Measurements from ENCODE around the gene RRP9. TPM values are rescaled to one million over a fixed set of nuclear protein-coding genes. Genes with fewer than 3 reads are reported as not detected.
A peak's percentile ranks its signal among the peaks of the same experiment; 100 is the strongest.

RRP9 gene
- total RNA-seq, 1 experiment from 2014 or later, result 49.9 TPM

DNA sequence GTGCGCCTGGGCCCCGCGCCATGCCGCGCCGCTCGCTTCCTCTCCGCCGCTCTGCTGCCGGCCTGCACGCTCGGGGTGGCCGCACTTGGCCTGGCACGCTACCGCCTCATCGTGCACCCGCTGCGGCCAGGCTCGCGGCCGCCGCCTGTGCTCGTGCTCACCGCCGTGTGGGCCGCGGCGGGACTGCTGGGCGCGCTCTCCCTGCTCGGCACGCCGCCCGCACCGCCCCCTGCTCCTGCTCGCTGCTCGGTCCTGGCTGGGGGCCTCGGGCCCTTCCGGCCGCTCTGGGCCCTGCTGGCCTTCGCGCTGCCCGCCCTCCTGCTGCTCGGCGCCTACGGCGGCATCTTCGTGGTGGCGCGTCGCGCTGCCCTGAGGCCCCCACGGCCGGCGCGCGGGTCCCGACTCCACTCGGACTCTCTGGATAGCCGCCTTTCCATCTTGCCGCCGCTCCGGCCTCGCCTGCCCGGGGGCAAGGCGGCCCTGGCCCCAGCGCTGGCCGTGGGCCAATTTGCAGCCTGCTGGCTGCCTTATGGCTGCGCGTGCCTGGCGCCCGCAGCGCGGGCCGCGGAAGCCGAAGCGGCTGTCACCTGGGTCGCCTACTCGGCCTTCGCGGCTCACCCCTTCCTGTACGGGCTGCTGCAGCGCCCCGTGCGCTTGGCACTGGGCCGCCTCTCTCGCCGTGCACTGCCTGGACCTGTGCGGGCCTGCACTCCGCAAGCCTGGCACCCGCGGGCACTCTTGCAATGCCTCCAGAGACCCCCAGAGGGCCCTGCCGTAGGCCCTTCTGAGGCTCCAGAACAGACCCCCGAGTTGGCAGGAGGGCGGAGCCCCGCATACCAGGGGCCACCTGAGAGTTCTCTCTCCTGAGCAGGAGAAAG is 14.4 kb upstream of the RRP9 start:
- no peak overlapping the region for H3K27ac Mint-ChIP-seq
- H3K27me3 Mint-ChIP-seq (ENCODE audit: low read depth), result peaks cover 49% of the 10 kb centered on the region
- peak overlapping the region; percentile 54 for H3K4me3 Mint-ChIP-seq
- DNase-seq (ENCODE audit: low spot score) (peak; percentile 86), ATAC-seq (peak; percentile 82)
- POLR2A ChIA-PET, result no interaction called here
- CTCF ChIA-PET, result interaction anchor here (0.8 to 3.1 kb wide), 10 partner anchors 10 to 237 kb away, joined by 3 to 21 read pairs (median 6); partner anchors contain the start of genes ABHD14A, ABHD14B, ACY1 and RRP9
- no peaks in the 10 kb centered on the region for H3K36me3 Mint-ChIP-seq
- H3K9me3 Mint-ChIP-seq, result no peaks in the 10 kb centered on the region
- peaks cover 4% of the 10 kb centered on the region; the same call in 1 of the 2 replicates for H3K4me1 Mint-ChIP-seq
- TF ChIP-seq SOX15 (CRISPR knock-in tag; IDR thresholded peaks at IDR 0.05), result no peak
- TF ChIP-seq, protein P1, sequence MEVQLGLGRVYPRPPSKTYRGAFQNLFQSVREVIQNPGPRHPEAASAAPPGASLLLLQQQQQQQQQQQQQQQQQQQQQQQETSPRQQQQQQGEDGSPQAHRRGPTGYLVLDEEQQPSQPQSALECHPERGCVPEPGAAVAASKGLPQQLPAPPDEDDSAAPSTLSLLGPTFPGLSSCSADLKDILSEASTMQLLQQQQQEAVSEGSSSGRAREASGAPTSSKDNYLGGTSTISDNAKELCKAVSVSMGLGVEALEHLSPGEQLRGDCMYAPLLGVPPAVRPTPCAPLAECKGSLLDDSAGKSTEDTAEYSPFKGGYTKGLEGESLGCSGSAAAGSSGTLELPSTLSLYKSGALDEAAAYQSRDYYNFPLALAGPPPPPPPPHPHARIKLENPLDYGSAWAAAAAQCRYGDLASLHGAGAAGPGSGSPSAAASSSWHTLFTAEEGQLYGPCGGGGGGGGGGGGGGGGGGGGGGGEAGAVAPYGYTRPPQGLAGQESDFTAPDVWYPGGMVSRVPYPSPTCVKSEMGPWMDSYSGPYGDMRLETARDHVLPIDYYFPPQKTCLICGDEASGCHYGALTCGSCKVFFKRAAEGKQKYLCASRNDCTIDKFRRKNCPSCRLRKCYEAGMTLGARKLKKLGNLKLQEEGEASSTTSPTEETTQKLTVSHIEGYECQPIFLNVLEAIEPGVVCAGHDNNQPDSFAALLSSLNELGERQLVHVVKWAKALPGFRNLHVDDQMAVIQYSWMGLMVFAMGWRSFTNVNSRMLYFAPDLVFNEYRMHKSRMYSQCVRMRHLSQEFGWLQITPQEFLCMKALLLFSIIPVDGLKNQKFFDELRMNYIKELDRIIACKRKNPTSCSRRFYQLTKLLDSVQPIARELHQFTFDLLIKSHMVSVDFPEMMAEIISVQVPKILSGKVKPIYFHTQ (CRISPR knock-in tag; IDR thresholded peaks at IDR 0.05), result no peak
- peak; percentile 93; the same call in 1 of the 2 replicates for TF ChIP-seq JUN (CRISPR knock-in tag; IDR thresholded peaks at IDR 0.05)
- peak; percentile 68; the same call in 1 of the 2 replicates for TF ChIP-seq ZNF263 (CRISPR knock-in tag; IDR thresholded peaks at IDR 0.05; ENCODE audit: low read depth)
- peak; percentile 31; the same call in 1 of the 2 replicates for TF ChIP-seq ZNF121 (CRISPR knock-in tag; IDR thresholded peaks at IDR 0.05)
- TF ChIP-seq HMGA2 (CRISPR knock-in tag; IDR thresholded peaks at IDR 0.05), result no peak
- TF ChIP-seq NR2C2 (CRISPR knock-in tag; IDR thresholded peaks at IDR 0.05), result 0 out of 2 replicates have a peak, but pooled peaks have one; percentile 10
- TF ChIP-seq ZBTB21 (CRISPR knock-in tag; IDR thresholded peaks at IDR 0.05; ENCODE audit: borderline replicate concordance), result 0 out of 2 replicates have a peak, but pooled peaks have one; percentile 4
- TF ChIP-seq TCF7 (CRISPR knock-in tag; IDR thresholded peaks at IDR 0.05; ENCODE audit: low read depth), result 0 out of 2 replicates have a peak, but pooled peaks have one; percentile 97
- TF ChIP-seq CREM (CRISPR knock-in tag; IDR thresholded peaks at IDR 0.05), result peak; percentile 94
- TF ChIP-seq ZNF232 (CRISPR knock-in tag; IDR thresholded peaks at IDR 0.05), result peak; percentile 68; the same call in 1 of the 2 replicates
- TF ChIP-seq TP53 (CRISPR knock-in tag; IDR thresholded peaks at IDR 0.05), result peak; percentile 99; the same call in 1 of the 2 replicates
- TF ChIP-seq SMAD4 (CRISPR knock-in tag; IDR thresholded peaks at IDR 0.05), result peak; percentile 60; the same call in 1 of the 2 replicates
- TF ChIP-seq, protein P2, sequence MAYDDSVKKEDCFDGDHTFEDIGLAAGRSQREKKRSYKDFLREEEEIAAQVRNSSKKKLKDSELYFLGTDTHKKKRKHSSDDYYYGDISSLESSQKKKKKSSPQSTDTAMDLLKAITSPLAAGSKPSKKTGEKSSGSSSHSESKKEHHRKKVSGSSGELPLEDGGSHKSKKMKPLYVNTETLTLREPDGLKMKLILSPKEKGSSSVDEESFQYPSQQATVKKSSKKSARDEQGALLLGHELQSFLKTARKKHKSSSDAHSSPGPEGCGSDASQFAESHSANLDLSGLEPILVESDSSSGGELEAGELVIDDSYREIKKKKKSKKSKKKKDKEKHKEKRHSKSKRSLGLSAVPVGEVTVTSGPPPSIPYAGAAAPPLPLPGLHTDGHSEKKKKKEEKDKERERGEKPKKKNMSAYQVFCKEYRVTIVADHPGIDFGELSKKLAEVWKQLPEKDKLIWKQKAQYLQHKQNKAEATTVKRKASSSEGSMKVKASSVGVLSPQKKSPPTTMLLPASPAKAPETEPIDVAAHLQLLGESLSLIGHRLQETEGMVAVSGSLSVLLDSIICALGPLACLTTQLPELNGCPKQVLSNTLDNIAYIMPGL (CRISPR knock-in tag; IDR thresholded peaks at IDR 0.05), result peak; percentile 89
- TF ChIP-seq, protein P3, sequence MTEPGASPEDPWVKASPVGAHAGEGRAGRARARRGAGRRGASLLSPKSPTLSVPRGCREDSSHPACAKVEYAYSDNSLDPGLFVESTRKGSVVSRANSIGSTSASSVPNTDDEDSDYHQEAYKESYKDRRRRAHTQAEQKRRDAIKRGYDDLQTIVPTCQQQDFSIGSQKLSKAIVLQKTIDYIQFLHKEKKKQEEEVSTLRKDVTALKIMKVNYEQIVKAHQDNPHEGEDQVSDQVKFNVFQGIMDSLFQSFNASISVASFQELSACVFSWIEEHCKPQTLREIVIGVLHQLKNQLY (CRISPR knock-in tag; IDR thresholded peaks at IDR 0.05), result 0 out of 2 replicates have a peak, but pooled peaks have one; percentile 70
- TF ChIP-seq, protein P4, sequence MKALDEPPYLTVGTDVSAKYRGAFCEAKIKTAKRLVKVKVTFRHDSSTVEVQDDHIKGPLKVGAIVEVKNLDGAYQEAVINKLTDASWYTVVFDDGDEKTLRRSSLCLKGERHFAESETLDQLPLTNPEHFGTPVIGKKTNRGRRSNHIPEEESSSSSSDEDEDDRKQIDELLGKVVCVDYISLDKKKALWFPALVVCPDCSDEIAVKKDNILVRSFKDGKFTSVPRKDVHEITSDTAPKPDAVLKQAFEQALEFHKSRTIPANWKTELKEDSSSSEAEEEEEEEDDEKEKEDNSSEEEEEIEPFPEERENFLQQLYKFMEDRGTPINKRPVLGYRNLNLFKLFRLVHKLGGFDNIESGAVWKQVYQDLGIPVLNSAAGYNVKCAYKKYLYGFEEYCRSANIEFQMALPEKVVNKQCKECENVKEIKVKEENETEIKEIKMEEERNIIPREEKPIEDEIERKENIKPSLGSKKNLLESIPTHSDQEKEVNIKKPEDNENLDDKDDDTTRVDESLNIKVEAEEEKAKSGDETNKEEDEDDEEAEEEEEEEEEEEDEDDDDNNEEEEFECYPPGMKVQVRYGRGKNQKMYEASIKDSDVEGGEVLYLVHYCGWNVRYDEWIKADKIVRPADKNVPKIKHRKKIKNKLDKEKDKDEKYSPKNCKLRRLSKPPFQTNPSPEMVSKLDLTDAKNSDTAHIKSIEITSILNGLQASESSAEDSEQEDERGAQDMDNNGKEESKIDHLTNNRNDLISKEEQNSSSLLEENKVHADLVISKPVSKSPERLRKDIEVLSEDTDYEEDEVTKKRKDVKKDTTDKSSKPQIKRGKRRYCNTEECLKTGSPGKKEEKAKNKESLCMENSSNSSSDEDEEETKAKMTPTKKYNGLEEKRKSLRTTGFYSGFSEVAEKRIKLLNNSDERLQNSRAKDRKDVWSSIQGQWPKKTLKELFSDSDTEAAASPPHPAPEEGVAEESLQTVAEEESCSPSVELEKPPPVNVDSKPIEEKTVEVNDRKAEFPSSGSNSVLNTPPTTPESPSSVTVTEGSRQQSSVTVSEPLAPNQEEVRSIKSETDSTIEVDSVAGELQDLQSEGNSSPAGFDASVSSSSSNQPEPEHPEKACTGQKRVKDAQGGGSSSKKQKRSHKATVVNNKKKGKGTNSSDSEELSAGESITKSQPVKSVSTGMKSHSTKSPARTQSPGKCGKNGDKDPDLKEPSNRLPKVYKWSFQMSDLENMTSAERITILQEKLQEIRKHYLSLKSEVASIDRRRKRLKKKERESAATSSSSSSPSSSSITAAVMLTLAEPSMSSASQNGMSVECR (CRISPR knock-in tag; IDR thresholded peaks at IDR 0.05; ENCODE audit: borderline replicate concordance), result peak; percentile 96
- TF ChIP-seq FOXP1 (CRISPR knock-in tag; IDR thresholded peaks at IDR 0.05; ENCODE audit: borderline replicate concordance), result peak; percentile 99
- TF ChIP-seq, protein P5, sequence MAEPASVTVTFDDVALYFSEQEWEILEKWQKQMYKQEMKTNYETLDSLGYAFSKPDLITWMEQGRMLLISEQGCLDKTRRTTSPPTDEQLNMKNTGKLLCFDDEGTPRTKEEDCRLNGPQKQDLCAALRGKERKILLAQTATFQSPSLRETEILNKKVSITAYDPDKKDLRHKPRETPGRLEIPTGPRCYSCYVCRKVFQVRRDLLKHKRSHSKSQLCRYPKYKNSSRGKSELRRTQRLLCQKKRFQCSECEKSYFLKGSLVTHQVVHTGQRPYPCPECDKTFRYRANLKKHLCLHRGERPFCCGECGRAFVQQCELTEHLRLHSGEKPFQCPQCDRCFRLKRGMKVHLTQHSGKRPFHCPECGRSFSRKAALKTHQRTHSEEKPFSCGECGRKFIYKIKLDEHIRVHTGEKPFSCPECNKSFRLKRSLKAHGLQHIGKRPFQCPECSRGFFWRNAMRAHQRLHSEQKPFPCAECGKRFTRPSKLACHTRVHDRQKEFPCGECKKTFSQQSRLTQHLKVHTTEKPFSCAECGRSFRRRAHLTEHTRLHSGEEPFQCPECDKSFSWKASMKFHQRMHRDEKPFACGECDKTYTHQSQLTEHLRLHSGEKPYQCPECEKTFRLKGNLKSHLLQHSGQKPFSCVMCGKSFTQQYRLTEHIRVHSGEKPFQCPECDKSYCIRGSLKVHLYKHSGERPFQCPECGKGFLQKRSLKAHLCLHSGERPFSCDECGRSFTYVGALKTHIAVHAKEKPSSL (CRISPR knock-in tag; conservative IDR thresholded peaks at IDR 0.05), result no peak
- peak; percentile 93 for TF ChIP-seq NR3C1 (CRISPR knock-in tag; conservative IDR thresholded peaks at IDR 0.05; ENCODE audit: low read depth)
- TF ChIP-seq, protein P6, sequence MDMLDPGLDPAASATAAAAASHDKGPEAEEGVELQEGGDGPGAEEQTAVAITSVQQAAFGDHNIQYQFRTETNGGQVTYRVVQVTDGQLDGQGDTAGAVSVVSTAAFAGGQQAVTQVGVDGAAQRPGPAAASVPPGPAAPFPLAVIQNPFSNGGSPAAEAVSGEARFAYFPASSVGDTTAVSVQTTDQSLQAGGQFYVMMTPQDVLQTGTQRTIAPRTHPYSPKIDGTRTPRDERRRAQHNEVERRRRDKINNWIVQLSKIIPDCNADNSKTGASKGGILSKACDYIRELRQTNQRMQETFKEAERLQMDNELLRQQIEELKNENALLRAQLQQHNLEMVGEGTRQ (CRISPR knock-in tag; IDR thresholded peaks at IDR 0.05), result peak; percentile 54; the same call in 1 of the 2 replicates
- TF ChIP-seq ESRRA (CRISPR knock-in tag; IDR thresholded peaks at IDR 0.05; ENCODE audit: borderline replicate concordance), result no peak
- TF ChIP-seq ZNF317 (CRISPR knock-in tag; IDR thresholded peaks at IDR 0.05; ENCODE audit: borderline replicate concordance, low read depth), result 0 out of 2 replicates have a peak, but pooled peaks have one; percentile 37

Data from WTC11 (cell line).